ENCODE data around the gene UBE2E2. TPM values are rescaled to one million over a fixed set of nuclear protein-coding genes. Genes with fewer than 3 reads are reported as not detected.

UBE2E2 gene
- total and polyA plus RNA-seq, 8 donors, result 6.5 to 128 (median 18.9) TPM

DNA sequence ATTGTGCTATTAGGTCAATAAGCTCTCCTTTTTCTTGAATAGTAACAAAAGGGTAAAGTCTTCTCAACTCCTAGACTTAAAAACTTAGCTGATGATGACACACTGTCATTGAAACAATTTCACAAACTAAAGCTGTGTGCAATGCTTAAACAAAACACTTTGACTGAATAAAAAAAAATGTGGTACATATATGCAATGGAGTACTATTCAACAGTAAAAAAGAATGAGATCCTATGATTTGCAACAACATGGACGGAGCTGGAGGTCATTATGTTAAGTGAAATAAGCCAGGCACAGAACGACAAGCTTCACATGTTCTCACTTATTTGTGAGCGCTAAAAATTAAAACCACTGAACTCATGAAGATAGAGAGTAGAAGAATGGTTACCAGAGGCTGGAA lies 370.7 kb downstream of the UBE2E2 start:
- no peak overlapping the region for H3K4me3 ChIP-seq
- DNase-seq, result no peak
- no peaks in the 10 kb centered on the region for H3K36me3 ChIP-seq
- intact Hi-C loops (cut with DNase I; ENCODE audit: low total_unique reads), result no loop called here
- peaks cover 0 to 12% (median 0%) of the 10 kb centered on the region in 4 donors for H3K4me1 ChIP-seq
- no peak overlapping the region for H3K27ac ChIP-seq
- 84 to 98% (median 97%) methylated on average over 3 of the region's 3 CpGs for WGBS, 5 donors
- no peak for TF ChIP-seq POLR2A (IDR thresholded peaks at IDR 0.05)
- TF ChIP-seq EP300 (IDR thresholded peaks at IDR 0.05), result no peak
- TF ChIP-seq, protein P1, sequence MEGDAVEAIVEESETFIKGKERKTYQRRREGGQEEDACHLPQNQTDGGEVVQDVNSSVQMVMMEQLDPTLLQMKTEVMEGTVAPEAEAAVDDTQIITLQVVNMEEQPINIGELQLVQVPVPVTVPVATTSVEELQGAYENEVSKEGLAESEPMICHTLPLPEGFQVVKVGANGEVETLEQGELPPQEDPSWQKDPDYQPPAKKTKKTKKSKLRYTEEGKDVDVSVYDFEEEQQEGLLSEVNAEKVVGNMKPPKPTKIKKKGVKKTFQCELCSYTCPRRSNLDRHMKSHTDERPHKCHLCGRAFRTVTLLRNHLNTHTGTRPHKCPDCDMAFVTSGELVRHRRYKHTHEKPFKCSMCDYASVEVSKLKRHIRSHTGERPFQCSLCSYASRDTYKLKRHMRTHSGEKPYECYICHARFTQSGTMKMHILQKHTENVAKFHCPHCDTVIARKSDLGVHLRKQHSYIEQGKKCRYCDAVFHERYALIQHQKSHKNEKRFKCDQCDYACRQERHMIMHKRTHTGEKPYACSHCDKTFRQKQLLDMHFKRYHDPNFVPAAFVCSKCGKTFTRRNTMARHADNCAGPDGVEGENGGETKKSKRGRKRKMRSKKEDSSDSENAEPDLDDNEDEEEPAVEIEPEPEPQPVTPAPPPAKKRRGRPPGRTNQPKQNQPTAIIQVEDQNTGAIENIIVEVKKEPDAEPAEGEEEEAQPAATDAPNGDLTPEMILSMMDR (IDR thresholded peaks at IDR 0.05), result no peak
- no peak for TF ChIP-seq POLR2AphosphoS5 (IDR thresholded peaks at IDR 0.05)
- H3K9me3 ChIP-seq, result no peaks in the 10 kb centered on the region
- H3K27me3 ChIP-seq, result no peaks in the 10 kb centered on the region

DNA sequence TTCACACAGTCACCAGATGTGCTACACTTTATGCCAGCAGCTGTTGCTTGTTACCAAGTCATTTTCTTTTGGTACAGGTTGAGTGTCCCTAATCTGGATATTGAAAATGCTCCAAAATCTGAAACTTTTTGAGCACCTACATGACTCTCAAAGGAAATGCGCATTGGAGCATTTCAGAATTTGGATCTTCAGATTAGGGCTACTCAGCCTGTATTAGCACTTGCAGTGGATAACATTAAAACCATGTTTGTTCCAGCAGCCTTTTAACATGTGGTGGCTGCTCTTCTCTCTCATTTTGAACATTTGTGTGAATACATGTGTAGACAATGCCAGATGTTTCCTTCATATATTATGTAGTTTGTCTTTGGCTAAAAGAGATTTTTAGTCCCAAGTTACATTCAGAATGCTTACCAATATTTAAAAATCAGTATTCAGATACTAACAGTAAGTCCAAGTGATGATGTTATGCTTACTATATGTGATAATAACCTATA lies 371.7 kb downstream of the UBE2E2 start:
- H3K36me3 ChIP-seq, result no peaks in the 10 kb centered on the region
- no peak overlapping the region for H3K4me3 ChIP-seq
- DNase-seq, result no peak
- intact Hi-C loops (cut with DNase I; ENCODE audit: low total_unique reads), result no loop called here
- H3K4me1 ChIP-seq, result peaks cover 0 to 12% (median 0%) of the 10 kb centered on the region in 4 donors
- 97 to 100% (median 100%) methylated on average over 1 of the region's 1 CpG for WGBS, 5 donors
- no peaks in the 10 kb centered on the region for H3K27me3 ChIP-seq
- H3K9me3 ChIP-seq, result no peaks in the 10 kb centered on the region
- no peak overlapping the region for H3K27ac ChIP-seq
- TF ChIP-seq, protein P1 (IDR thresholded peaks at IDR 0.05), result no peak
- no peak for TF ChIP-seq POLR2AphosphoS5 (IDR thresholded peaks at IDR 0.05)
- no peak for TF ChIP-seq EP300 (IDR thresholded peaks at IDR 0.05)
- no peak for TF ChIP-seq POLR2A (IDR thresholded peaks at IDR 0.05)

DNA sequence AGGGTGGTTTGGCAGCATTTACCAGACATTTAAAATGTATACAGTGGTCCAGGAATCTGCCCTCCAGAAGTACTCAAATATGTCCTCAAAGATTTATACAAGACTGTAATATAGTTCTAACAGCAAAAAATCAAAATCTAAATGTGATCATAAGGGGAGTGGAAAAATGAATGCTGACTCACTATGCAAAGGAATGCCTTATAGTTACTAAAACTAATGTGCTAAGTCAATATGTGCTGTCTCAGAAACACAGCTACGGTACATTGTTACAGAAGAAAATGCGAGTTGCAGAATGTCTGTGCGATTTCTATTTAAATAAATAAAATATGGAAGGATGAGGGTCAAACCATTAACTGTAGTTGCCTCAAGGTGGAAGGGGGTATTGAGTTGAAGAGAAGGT lies 372.6 kb downstream of the UBE2E2 start:
- H3K27me3 ChIP-seq, result no peaks in the 10 kb centered on the region
- H3K4me1 ChIP-seq, result peaks cover 0 to 12% (median 0%) of the 10 kb centered on the region in 4 donors
- 58 to 80% (median 69%) methylated on average over 3 of the region's 3 CpGs for WGBS, 5 donors
- TF ChIP-seq EP300 (IDR thresholded peaks at IDR 0.05) (no peak), POLR2A (IDR thresholded peaks at IDR 0.05) (no peak), POLR2AphosphoS5 (IDR thresholded peaks at IDR 0.05) (no peak)
- TF ChIP-seq, protein P1 (IDR thresholded peaks at IDR 0.05), result no peak
- H3K9me3 ChIP-seq, result no peaks in the 10 kb centered on the region
- H3K4me3 ChIP-seq, result no peak overlapping the region
- intact Hi-C loops (cut with DNase I; ENCODE audit: low total_unique reads), result no loop called here
- peak in 1 of 2 donors; percentile 19 for DNase-seq
- H3K36me3 ChIP-seq, result no peaks in the 10 kb centered on the region
- H3K27ac ChIP-seq, result no peak overlapping the region

DNA sequence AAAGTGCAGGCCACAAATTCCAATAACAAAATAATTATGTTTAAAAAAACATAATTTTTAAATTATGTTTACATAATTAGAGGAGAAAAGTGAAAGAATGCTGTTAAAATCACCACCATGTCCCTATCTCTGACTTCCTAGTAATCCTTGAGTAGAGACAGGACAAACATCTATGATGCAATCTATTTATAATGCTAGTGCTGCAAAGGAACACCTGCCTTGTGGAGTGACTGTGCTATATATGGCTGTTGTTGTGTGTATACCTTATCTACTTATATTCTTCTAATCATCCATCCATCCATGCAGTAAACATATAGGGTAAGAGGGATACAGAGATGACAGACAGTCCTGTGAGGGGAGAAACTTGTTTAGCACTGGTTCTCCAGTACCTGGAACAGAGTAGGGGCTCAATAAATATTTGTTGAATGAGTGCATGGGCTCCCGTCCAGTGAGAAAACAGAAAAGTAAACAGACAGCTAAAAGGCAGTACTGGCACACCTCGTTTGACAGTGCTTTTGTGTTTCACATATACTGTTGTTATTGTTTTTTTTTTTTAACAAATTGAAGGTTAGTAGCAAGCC lies 373.3 kb downstream of the UBE2E2 start:
- no peaks in the 10 kb centered on the region for H3K9me3 ChIP-seq
- intact Hi-C loops (cut with DNase I; ENCODE audit: low total_unique reads), result no loop called here
- no peak for DNase-seq
- 17 to 48% (median 36%) methylated on average over 2 of the region's 2 CpGs for WGBS, 5 donors
- TF ChIP-seq EP300 (IDR thresholded peaks at IDR 0.05), result no peak
- no peak for TF ChIP-seq POLR2AphosphoS5 (IDR thresholded peaks at IDR 0.05)
- TF ChIP-seq POLR2A (IDR thresholded peaks at IDR 0.05), result no peak
- H3K4me1 ChIP-seq, result peaks cover 0 to 12% (median 0%) of the 10 kb centered on the region in 4 donors
- no peaks in the 10 kb centered on the region for H3K27me3 ChIP-seq
- no peak overlapping the region for H3K27ac ChIP-seq
- no peak overlapping the region for H3K4me3 ChIP-seq
- no peaks in the 10 kb centered on the region for H3K36me3 ChIP-seq

DNA sequence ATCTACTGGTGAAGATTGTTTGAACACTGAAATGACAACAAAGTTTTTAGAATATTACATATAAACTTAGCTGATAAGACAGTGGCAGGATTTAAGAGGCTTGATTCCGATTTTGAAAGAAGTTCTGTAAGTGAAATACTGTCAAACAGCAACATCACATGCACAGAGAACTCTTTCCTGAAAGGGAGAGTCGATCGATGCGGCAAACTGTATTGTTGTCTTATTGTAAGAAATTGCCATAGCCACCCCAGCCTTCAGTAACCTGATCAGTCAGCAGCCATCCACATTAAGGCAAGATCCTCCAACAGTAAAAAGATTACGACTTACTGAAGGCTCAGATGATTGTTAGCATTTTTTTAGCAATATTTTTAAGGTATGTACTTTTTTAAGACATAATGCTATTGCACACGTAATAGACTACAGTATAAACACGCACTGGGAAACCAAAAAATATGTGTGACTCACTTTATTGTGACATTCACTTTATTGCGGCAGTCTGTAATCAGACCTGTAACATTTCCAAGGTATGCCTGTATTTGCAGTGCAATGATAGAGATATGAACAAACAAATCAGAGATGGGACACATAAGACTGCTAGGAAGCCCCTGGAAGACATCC lies 377.1 kb downstream of the UBE2E2 start:
- TF ChIP-seq POLR2A (IDR thresholded peaks at IDR 0.05), result no peak
- TF ChIP-seq POLR2AphosphoS5 (IDR thresholded peaks at IDR 0.05), result no peak
- TF ChIP-seq, protein P1 (IDR thresholded peaks at IDR 0.05), result no peak
- TF ChIP-seq EP300 (IDR thresholded peaks at IDR 0.05), result no peak
- Histone ChIP-seq H3K4me3 (no peak overlapping the region), H3K27me3 (no peaks in the 10 kb centered on the region), H3K36me3 (no peaks in the 10 kb centered on the region), H3K27ac (no peak overlapping the region), H3K9me3 (peaks cover 0 to 6% (median 0%) of the 10 kb centered on the region in 4 donors), H3K4me1 (peaks cover 0 to 12% (median 0%) of the 10 kb centered on the region in 4 donors)
- 85 to 90% (median 90%) methylated on average over 8 of the region's 8 CpGs for WGBS, 5 donors
- DNase-seq, result no peak
- intact Hi-C loops (cut with DNase I; ENCODE audit: low total_unique reads), result no loop called here

Data from stomach (tissue), 9 donors.